ENCODE measurements around the gene EDRF1. TPM values are rescaled to one million over a fixed set of nuclear protein-coding genes. Genes with fewer than 3 reads are reported as not detected.

Gene EDRF1, protein sequence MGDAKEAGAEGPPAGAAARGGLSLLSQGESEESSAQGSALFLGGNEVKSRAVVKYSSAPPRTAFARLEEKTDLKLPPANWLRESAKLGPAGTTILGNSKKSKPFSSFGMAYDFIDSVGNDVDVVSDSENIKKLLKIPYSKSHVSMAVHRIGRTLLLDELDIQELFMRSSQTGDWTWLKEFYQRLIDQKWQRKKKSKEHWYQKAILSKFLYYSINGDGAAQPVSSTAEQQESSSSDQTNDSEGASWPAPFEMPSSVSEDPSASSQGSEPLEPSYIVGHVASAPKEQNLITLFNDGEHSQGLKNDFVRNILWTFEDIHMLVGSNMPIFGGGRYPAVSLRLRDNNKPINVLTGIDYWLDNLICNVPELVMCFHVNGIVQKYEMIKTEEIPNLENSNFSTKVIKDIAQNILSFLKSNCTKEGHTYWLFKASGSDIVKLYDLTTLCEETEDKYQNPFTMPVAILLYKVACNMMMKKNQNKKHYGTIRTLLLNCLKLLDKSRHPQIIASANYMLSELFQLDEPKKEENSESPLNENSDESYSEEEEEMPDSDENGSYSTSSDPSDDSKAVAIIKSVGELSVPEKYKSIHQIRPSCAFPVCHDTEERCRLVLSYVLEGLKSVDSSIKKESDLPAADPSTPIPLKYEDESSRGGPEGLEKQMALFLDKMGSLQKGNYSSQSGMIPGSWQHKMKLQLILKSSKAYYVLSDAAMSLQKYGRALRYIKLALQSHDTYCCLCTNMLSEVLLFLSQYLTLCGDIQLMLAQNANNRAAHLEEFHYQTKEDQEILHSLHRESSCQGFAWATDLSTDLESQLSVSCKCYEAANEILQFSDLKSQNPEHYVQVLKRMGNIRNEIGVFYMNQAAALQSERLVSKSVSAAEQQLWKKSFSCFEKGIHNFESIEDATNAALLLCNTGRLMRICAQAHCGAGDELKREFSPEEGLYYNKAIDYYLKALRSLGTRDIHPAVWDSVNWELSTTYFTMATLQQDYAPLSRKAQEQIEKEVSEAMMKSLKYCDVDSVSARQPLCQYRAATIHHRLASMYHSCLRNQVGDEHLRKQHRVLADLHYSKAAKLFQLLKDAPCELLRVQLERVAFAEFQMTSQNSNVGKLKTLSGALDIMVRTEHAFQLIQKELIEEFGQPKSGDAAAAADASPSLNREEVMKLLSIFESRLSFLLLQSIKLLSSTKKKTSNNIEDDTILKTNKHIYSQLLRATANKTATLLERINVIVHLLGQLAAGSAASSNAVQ
- total RNA-seq = 21.6 and 23.2 TPM in 2 replicates
- long read RNA-seq, full-length matches to known transcripts = 12 of 88 reads
- long read RNA-seq, partial matches to known transcripts = 65 of 88 reads
- long read RNA-seq, other reads (novel, unspliced or antisense) = 11 of 88 reads

GRCh38 chr10:125719173-125720001 lies at the start of gene EDRF1:
EDRF1 (plus strand) TSS chr10:125719709; CDS start chr10:125719808, 99 bp downstream.
- Mint-ChIP-seq H3K9me3 (ENCODE audit: unreplicated experiment) (no peaks in the 10 kb centered on the region), H3K36me3 (ENCODE audit: unreplicated experiment) (peaks cover 19% of the 10 kb centered on the region), H3K4me1 (ENCODE audit: unreplicated experiment) (peaks cover 12% of the 10 kb centered on the region), H3K27me3 (ENCODE audit: unreplicated experiment) (no peaks in the 10 kb centered on the region), H3K27ac (ENCODE audit: unreplicated experiment) (peak within 1 kb of the TSS; percentile 96), H3K4me3 (ENCODE audit: unreplicated experiment) (peak within 1 kb of the TSS; percentile 90)
- TF ChIP-seq, protein P1, sequence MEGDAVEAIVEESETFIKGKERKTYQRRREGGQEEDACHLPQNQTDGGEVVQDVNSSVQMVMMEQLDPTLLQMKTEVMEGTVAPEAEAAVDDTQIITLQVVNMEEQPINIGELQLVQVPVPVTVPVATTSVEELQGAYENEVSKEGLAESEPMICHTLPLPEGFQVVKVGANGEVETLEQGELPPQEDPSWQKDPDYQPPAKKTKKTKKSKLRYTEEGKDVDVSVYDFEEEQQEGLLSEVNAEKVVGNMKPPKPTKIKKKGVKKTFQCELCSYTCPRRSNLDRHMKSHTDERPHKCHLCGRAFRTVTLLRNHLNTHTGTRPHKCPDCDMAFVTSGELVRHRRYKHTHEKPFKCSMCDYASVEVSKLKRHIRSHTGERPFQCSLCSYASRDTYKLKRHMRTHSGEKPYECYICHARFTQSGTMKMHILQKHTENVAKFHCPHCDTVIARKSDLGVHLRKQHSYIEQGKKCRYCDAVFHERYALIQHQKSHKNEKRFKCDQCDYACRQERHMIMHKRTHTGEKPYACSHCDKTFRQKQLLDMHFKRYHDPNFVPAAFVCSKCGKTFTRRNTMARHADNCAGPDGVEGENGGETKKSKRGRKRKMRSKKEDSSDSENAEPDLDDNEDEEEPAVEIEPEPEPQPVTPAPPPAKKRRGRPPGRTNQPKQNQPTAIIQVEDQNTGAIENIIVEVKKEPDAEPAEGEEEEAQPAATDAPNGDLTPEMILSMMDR (IDR thresholded peaks at IDR 0.05) = no peak
- DNase-seq (ENCODE audit: extremely low spot score, unreplicated experiment) = peak; percentile 100

GRCh38 chr10:125672884-125673283 lies 46.6 kb upstream of the EDRF1 start:
- H3K27ac Mint-ChIP-seq (ENCODE audit: unreplicated experiment) = no peak overlapping the region
- H3K4me1 Mint-ChIP-seq (ENCODE audit: unreplicated experiment) = no peaks in the 10 kb centered on the region
- H3K4me3 Mint-ChIP-seq (ENCODE audit: unreplicated experiment) = no peak overlapping the region
- H3K27me3 Mint-ChIP-seq (ENCODE audit: unreplicated experiment) = peaks cover 41% of the 10 kb centered on the region
- no peak for DNase-seq (ENCODE audit: extremely low spot score, unreplicated experiment)
- no peaks in the 10 kb centered on the region for H3K36me3 Mint-ChIP-seq (ENCODE audit: unreplicated experiment)
- peaks cover 47% of the 10 kb centered on the region for H3K9me3 Mint-ChIP-seq (ENCODE audit: unreplicated experiment)
- TF ChIP-seq, protein P1 (IDR thresholded peaks at IDR 0.05) = no peak

DNA sequence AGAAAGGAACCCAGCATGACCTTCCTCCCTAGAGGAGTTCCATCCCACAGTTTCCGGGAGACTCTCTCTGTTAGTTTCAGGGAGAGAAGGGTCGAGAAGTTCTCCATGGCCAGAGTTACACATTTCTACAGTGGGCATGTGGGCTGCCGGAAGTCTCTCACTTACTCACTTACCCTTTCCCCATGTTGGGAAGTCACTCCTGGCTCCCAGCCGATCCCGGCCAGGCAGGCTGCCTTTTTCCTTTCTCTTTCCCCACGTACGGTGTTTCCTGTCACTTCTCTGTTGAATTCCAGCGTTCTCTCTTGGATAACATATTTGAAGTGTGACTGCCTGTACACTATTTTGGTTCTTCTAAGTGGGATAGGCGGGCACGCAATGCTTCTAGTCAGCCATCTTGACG lies 40.1 kb upstream of the EDRF1 start:
- Mint-ChIP-seq H3K4me3 (ENCODE audit: unreplicated experiment) (no peak overlapping the region), H3K4me1 (ENCODE audit: unreplicated experiment) (no peaks in the 10 kb centered on the region), H3K27me3 (ENCODE audit: unreplicated experiment) (peaks cover 23% of the 10 kb centered on the region), H3K9me3 (ENCODE audit: unreplicated experiment) (peaks cover 26% of the 10 kb centered on the region), H3K27ac (ENCODE audit: unreplicated experiment) (no peak overlapping the region), H3K36me3 (ENCODE audit: unreplicated experiment) (no peaks in the 10 kb centered on the region)
- TF ChIP-seq, protein P1 (IDR thresholded peaks at IDR 0.05) = no peak
- DNase-seq (ENCODE audit: extremely low spot score, unreplicated experiment) = no peak

DNA sequence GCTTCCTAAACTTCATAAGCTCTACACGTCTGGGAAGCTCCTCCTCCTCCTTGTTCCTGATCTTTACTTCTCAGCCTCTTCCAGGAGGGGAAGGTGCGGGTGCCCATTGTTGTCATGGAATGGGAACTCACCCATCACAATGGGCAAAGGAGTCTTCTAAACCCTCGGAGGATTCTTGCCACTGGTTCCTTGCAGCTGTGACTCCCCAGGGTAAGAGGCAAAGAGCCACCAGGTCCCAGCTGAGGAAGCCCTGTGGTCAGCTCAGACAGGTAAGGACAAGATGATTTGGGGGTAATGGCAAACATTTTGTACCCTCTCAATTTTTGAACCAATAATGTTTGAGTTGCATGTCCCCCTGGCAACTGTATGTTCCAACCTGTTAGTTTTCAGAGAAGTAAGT lies 36.4 kb upstream of the EDRF1 start, which contains the start of gene TEX36:
TSS of gene TEX36 (minus strand) at position 101 of the 400 bp plus-strand sequence. CDS start 174 bp downstream, outside the sequence.
- Mint-ChIP-seq H3K27ac (ENCODE audit: unreplicated experiment) (no peak within 1 kb of the TSS), H3K4me3 (ENCODE audit: unreplicated experiment) (no peak within 1 kb of the TSS), H3K36me3 (ENCODE audit: unreplicated experiment) (no peaks in the 10 kb centered on the region), H3K9me3 (ENCODE audit: unreplicated experiment) (peaks cover 3% of the 10 kb centered on the region), H3K4me1 (ENCODE audit: unreplicated experiment) (no peaks in the 10 kb centered on the region), H3K27me3 (ENCODE audit: unreplicated experiment) (peaks cover 18% of the 10 kb centered on the region)
- TF ChIP-seq, protein P1 (IDR thresholded peaks at IDR 0.05) = no peak
- DNase-seq (ENCODE audit: extremely low spot score, unreplicated experiment) = no peak
